WTC11 (cell line): Measurements from ENCODE around the gene ATL1. TPM values are rescaled to one million over a fixed set of nuclear protein-coding genes. Genes with fewer than 3 reads are reported as not detected.

Experiments
- ATAC-seq: fragments of 200-7000 bp; cut with Tn5 transposase; 2 replicates; pipeline ENCODE4 v1.10.0; 2021; ENCODE audit warnings: mild to moderate bottlenecking, moderate library complexity
- CTCF ChIA-PET: fragments of 300-600 bp; sonication (Branson Sonifier 250); formaldehyde crosslinking; loops from one replicate; lab custom pipeline; 2021; ENCODE audit warnings: antibody characterized with exemption; lab: Charles Lee
- POLR2A ChIA-PET: fragments of 350-600 bp; sonication (Branson Sonifier 250); formaldehyde crosslinking; loops from one replicate; lab custom pipeline; 2021; ENCODE audit warnings: antibody characterized with exemption; lab: Charles Lee
- DNase-seq: peaks from one replicate; pipeline ENCODE4 v3.0.0; 2021; ENCODE audit warnings: low spot score
- H3K27ac Mint-ChIP-seq: 2 replicates; pipeline ENCODE4 v1.8.0; 2021; ENCODE audit warnings: mixed read lengths
- H3K27me3 Mint-ChIP-seq: 2 replicates; pipeline ENCODE4 v1.8.0; 2021; ENCODE audit warnings: low read depth, mild to moderate bottlenecking, moderate library complexity, mixed read lengths
- H3K36me3 Mint-ChIP-seq: 2 replicates; pipeline ENCODE4 v1.8.0; 2021; ENCODE audit warnings: mixed read lengths
- H3K4me1 Mint-ChIP-seq: 2 replicates; pipeline ENCODE4 v1.8.0; 2022; ENCODE audit warnings: mixed read lengths
- H3K4me3 Mint-ChIP-seq: 2 replicates; pipeline ENCODE4 v1.8.0; 2021; ENCODE audit warnings: mild to moderate bottlenecking, moderate library complexity, mixed read lengths
- H3K9me3 Mint-ChIP-seq: 2 replicates; pipeline ENCODE4 v1.8.0; 2021; ENCODE audit warnings: mixed read lengths
- FOXJ3 ChIP-seq: sonication (generic); formaldehyde crosslinking; IDR thresholded peaks from 2 replicates; pipeline ENCODE4 v1.9.0; 2021; ENCODE audit warnings: missing genetic modification reagents, mild to moderate bottlenecking, borderline replicate concordance
- JUN ChIP-seq: sonication (generic); formaldehyde crosslinking; IDR thresholded peaks from 2 replicates; pipeline ENCODE4 v1.8.0; 2023; ENCODE audit warnings: mild to moderate bottlenecking, missing genetic modification reagents
- MXD4 ChIP-seq: fragments of 250-450 bp; sonication (Bioruptor Pico); IDR thresholded peaks from 2 replicates; pipeline ENCODE4 v1.8.0; 2021; ENCODE audit warnings: mild to moderate bottlenecking, moderate library complexity, borderline replicate concordance
- NFATC4 ChIP-seq: fragments of 250-450 bp; sonication (Bioruptor Pico); IDR thresholded peaks from 2 replicates; pipeline ENCODE4 v1.9.0; 2021; ENCODE audit warnings: mild to moderate bottlenecking
- SP1 ChIP-seq: sonication (generic); formaldehyde crosslinking; conservative IDR thresholded peaks from 2 replicates; pipeline ENCODE4 v1.8.1; 2022; ENCODE audit warnings: missing genetic modification reagents
- TEAD4 ChIP-seq: sonication (generic); formaldehyde crosslinking; IDR thresholded peaks from 2 replicates; pipeline ENCODE4 v1.8.0; 2022; ENCODE audit warnings: mild to moderate bottlenecking, missing genetic modification reagents
- ZBTB21 ChIP-seq: sonication (generic); formaldehyde crosslinking; IDR thresholded peaks from 2 replicates; pipeline ENCODE4 v1.8.1; 2023; ENCODE audit warnings: mild to moderate bottlenecking, missing genetic modification reagents, borderline replicate concordance
- ZNF138 ChIP-seq: sonication (generic); formaldehyde crosslinking; conservative IDR thresholded peaks from 2 replicates; pipeline ENCODE4 v1.8.1; 2022; ENCODE audit warnings: mild to moderate bottlenecking, moderate library complexity, missing genetic modification reagents
- total RNA-seq: library from RNA; stranded (reverse); gene quantifications from 3 replicates; pipeline ENCODE4 v1.2.3, GENCODE V29; 2021
- TF ChIP-seq, protein P1 (sequence below): sonication (generic); formaldehyde crosslinking; IDR thresholded peaks from 2 replicates; pipeline ENCODE4 v1.8.1; 2022; ENCODE audit warnings: missing genetic modification reagents, borderline replicate concordance
- TF ChIP-seq, protein P2 (sequence below): sonication (generic); formaldehyde crosslinking; IDR thresholded peaks from 2 replicates; pipeline ENCODE4 v1.8.1; 2023; ENCODE audit warnings: mild to moderate bottlenecking, moderate library complexity, missing genetic modification reagents
- TF ChIP-seq, protein P3 (sequence below): sonication (generic); formaldehyde crosslinking; IDR thresholded peaks from 2 replicates; pipeline ENCODE4 v1.8.1; 2022; ENCODE audit warnings: low read depth, mild to moderate bottlenecking, moderate library complexity, missing genetic modification reagents, borderline replicate concordance
- TF ChIP-seq, protein P4 (sequence below): sonication (generic); formaldehyde crosslinking; IDR thresholded peaks from 2 replicates; pipeline ENCODE4 v1.8.1; 2022; ENCODE audit warnings: mild to moderate bottlenecking, moderate library complexity, missing genetic modification reagents
- TF ChIP-seq, protein P5 (sequence below): sonication (generic); formaldehyde crosslinking; IDR thresholded peaks from 2 replicates; pipeline ENCODE4 v1.8.0; 2023; ENCODE audit warnings: missing genetic modification reagents, mild to moderate bottlenecking, borderline replicate concordance
- TF ChIP-seq, protein P6 (sequence below): sonication (generic); formaldehyde crosslinking; IDR thresholded peaks from 2 replicates; pipeline ENCODE4 v1.8.1; 2023; ENCODE audit warnings: mild to moderate bottlenecking, missing genetic modification reagents, borderline replicate concordance
- TF ChIP-seq, protein P7 (sequence below): sonication (generic); formaldehyde crosslinking; IDR thresholded peaks from 2 replicates; pipeline ENCODE4 v1.8.0; 2023; ENCODE audit warnings: missing genetic modification reagents

ATL1 gene
- total RNA-seq, 1 experiment from 2014 or later = 3.7 TPM

DNA sequence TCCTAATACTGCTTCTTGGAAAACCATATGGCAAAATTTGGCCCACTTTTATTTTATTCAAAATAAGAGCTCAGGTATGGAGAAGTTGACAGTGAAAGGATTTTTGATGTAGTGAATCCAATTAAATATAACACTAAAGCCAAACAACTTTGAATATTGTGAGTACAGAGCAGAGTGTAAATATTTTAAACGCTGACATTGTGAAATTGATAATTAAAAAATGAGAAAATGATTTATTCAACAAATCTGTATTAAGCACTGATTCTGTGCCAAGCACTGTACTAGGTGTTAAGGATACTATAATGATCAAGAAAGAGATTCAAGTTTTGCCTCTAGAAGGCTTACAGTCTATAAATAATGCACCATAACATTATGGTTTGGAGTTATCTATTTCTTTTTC is 50.5 kb downstream of the ATL1 start (continued):
- TF ChIP-seq, protein P1, sequence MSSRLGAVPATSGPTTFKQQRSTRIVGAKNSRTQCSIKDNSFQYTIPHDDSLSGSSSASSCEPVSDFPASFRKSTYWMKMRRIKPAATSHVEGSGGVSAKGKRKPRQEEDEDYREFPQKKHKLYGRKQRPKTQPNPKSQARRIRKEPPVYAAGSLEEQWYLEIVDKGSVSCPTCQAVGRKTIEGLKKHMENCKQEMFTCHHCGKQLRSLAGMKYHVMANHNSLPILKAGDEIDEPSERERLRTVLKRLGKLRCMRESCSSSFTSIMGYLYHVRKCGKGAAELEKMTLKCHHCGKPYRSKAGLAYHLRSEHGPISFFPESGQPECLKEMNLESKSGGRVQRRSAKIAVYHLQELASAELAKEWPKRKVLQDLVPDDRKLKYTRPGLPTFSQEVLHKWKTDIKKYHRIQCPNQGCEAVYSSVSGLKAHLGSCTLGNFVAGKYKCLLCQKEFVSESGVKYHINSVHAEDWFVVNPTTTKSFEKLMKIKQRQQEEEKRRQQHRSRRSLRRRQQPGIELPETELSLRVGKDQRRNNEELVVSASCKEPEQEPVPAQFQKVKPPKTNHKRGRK (CRISPR knock-in tag) = no peak
- no peak for TF ChIP-seq SP1
- TF ChIP-seq, protein P2, sequence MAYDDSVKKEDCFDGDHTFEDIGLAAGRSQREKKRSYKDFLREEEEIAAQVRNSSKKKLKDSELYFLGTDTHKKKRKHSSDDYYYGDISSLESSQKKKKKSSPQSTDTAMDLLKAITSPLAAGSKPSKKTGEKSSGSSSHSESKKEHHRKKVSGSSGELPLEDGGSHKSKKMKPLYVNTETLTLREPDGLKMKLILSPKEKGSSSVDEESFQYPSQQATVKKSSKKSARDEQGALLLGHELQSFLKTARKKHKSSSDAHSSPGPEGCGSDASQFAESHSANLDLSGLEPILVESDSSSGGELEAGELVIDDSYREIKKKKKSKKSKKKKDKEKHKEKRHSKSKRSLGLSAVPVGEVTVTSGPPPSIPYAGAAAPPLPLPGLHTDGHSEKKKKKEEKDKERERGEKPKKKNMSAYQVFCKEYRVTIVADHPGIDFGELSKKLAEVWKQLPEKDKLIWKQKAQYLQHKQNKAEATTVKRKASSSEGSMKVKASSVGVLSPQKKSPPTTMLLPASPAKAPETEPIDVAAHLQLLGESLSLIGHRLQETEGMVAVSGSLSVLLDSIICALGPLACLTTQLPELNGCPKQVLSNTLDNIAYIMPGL = no peak
- TF ChIP-seq, protein P3, sequence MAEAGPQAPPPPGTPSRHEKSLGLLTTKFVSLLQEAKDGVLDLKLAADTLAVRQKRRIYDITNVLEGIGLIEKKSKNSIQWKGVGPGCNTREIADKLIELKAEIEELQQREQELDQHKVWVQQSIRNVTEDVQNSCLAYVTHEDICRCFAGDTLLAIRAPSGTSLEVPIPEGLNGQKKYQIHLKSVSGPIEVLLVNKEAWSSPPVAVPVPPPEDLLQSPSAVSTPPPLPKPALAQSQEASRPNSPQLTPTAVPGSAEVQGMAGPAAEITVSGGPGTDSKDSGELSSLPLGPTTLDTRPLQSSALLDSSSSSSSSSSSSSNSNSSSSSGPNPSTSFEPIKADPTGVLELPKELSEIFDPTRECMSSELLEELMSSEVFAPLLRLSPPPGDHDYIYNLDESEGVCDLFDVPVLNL = no peak

DNA sequence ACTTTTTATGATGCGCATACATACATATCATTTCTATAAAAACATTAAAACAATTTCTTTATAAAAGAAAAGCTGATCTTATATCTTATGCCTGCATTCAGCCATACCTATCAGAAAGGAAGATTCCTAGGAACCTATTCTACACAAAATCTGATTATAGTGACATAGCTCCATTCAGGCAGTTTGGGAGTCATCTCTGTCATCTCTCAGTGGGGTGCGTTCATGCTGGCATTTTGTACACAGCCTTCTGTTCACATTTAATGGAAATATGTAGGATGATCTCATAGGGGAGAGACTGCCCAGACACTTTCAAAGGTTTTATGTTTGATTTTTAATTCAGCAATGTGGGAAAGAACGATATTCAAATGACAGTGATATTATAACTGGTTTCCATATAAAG is 52.9 kb downstream of the ATL1 start:
- ATAC-seq = no peak
- H3K9me3 Mint-ChIP-seq = no peaks in the 10 kb centered on the region
- H3K4me1 Mint-ChIP-seq = no peaks in the 10 kb centered on the region
- POLR2A ChIA-PET = no interaction called here
- CTCF ChIA-PET = no interaction called here
- H3K4me3 Mint-ChIP-seq = no peak overlapping the region
- no peaks in the 10 kb centered on the region for H3K36me3 Mint-ChIP-seq
- no peak for TF ChIP-seq FOXJ3 (CRISPR knock-in tag)
- TF ChIP-seq, protein P4, sequence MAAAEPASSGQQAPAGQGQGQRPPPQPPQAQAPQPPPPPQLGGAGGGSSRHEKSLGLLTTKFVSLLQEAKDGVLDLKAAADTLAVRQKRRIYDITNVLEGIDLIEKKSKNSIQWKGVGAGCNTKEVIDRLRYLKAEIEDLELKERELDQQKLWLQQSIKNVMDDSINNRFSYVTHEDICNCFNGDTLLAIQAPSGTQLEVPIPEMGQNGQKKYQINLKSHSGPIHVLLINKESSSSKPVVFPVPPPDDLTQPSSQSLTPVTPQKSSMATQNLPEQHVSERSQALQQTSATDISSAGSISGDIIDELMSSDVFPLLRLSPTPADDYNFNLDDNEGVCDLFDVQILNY (CRISPR knock-in tag) = no peak
- no peak for TF ChIP-seq NFATC4 (CRISPR knock-in tag)
- no peak for TF ChIP-seq ZNF138
- TF ChIP-seq ZBTB21 (CRISPR knock-in tag) = no peak
- TF ChIP-seq, protein P5, sequence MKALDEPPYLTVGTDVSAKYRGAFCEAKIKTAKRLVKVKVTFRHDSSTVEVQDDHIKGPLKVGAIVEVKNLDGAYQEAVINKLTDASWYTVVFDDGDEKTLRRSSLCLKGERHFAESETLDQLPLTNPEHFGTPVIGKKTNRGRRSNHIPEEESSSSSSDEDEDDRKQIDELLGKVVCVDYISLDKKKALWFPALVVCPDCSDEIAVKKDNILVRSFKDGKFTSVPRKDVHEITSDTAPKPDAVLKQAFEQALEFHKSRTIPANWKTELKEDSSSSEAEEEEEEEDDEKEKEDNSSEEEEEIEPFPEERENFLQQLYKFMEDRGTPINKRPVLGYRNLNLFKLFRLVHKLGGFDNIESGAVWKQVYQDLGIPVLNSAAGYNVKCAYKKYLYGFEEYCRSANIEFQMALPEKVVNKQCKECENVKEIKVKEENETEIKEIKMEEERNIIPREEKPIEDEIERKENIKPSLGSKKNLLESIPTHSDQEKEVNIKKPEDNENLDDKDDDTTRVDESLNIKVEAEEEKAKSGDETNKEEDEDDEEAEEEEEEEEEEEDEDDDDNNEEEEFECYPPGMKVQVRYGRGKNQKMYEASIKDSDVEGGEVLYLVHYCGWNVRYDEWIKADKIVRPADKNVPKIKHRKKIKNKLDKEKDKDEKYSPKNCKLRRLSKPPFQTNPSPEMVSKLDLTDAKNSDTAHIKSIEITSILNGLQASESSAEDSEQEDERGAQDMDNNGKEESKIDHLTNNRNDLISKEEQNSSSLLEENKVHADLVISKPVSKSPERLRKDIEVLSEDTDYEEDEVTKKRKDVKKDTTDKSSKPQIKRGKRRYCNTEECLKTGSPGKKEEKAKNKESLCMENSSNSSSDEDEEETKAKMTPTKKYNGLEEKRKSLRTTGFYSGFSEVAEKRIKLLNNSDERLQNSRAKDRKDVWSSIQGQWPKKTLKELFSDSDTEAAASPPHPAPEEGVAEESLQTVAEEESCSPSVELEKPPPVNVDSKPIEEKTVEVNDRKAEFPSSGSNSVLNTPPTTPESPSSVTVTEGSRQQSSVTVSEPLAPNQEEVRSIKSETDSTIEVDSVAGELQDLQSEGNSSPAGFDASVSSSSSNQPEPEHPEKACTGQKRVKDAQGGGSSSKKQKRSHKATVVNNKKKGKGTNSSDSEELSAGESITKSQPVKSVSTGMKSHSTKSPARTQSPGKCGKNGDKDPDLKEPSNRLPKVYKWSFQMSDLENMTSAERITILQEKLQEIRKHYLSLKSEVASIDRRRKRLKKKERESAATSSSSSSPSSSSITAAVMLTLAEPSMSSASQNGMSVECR (CRISPR knock-in tag) = no peak
- no peak for TF ChIP-seq TEAD4 (CRISPR knock-in tag)
- TF ChIP-seq MXD4 (CRISPR knock-in tag) = no peak
- TF ChIP-seq, protein P6, sequence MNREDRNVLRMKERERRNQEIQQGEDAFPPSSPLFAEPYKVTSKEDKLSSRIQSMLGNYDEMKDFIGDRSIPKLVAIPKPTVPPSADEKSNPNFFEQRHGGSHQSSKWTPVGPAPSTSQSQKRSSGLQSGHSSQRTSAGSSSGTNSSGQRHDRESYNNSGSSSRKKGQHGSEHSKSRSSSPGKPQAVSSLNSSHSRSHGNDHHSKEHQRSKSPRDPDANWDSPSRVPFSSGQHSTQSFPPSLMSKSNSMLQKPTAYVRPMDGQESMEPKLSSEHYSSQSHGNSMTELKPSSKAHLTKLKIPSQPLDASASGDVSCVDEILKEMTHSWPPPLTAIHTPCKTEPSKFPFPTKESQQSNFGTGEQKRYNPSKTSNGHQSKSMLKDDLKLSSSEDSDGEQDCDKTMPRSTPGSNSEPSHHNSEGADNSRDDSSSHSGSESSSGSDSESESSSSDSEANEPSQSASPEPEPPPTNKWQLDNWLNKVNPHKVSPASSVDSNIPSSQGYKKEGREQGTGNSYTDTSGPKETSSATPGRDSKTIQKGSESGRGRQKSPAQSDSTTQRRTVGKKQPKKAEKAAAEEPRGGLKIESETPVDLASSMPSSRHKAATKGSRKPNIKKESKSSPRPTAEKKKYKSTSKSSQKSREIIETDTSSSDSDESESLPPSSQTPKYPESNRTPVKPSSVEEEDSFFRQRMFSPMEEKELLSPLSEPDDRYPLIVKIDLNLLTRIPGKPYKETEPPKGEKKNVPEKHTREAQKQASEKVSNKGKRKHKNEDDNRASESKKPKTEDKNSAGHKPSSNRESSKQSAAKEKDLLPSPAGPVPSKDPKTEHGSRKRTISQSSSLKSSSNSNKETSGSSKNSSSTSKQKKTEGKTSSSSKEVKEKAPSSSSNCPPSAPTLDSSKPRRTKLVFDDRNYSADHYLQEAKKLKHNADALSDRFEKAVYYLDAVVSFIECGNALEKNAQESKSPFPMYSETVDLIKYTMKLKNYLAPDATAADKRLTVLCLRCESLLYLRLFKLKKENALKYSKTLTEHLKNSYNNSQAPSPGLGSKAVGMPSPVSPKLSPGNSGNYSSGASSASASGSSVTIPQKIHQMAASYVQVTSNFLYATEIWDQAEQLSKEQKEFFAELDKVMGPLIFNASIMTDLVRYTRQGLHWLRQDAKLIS (CRISPR knock-in tag) = no peak
- TF ChIP-seq JUN (CRISPR knock-in tag) = no peak
- TF ChIP-seq, protein P7, sequence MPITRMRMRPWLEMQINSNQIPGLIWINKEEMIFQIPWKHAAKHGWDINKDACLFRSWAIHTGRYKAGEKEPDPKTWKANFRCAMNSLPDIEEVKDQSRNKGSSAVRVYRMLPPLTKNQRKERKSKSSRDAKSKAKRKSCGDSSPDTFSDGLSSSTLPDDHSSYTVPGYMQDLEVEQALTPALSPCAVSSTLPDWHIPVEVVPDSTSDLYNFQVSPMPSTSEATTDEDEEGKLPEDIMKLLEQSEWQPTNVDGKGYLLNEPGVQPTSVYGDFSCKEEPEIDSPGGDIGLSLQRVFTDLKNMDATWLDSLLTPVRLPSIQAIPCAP (CRISPR knock-in tag) = no peak
- no peak overlapping the region for H3K27ac Mint-ChIP-seq
- no peaks in the 10 kb centered on the region for H3K27me3 Mint-ChIP-seq
- no peak for DNase-seq
